Hepatocyte (in vitro differentiated cells): ENCODE measurements around the gene TBC1D8.

ENCODE experiments used
- EZH2 ChIP-seq: fragments of 200-600 bp; sonication (generic); IDR thresholded peaks from 2 replicates; pipeline ENCODE4 v1.6.1; 2016; ENCODE audit warnings: antibody characterized with exemption, mild to moderate bottlenecking, borderline replicate concordance
- EZH2phosphoT487 ChIP-seq: fragments of 200-600 bp; sonication (generic); IDR thresholded peaks from one replicate; pipeline ENCODE4 v1.6.1; 2018; ENCODE audit warnings: antibody characterized with exemption, mild to moderate bottlenecking, low read depth, moderate library complexity; ENCODE audit not compliant: unreplicated experiment, severe bottlenecking
- TF ChIP-seq, protein P1 (sequence below): fragments of 200-600 bp; sonication (generic); IDR thresholded peaks from 2 replicates; pipeline ENCODE4 v1.5.1; 2016; ENCODE audit warnings: antibody characterized with exemption, mild to moderate bottlenecking; ENCODE audit not compliant: poor library complexity

DNA sequence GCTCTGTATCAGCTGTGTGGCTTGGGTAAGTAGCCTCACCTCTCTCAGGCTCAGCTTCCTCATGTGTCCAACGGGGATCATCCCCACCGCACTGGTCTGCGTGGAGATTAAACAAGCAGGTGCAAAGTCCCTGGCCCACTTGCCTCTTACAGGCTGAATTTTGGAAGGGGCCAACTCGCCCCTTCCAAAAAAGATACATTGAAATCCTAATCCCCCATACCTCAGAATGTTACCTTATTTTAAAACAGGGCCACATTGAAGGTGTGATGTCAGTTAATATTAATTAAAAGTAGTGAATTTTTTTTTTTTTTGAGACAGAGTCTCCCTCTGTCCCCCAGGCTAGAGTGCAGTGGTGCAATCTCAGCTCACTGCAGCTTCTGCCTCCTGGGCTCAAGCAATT is 34.8 kb downstream of the TBC1D8 start:
- TF ChIP-seq, protein P1, sequence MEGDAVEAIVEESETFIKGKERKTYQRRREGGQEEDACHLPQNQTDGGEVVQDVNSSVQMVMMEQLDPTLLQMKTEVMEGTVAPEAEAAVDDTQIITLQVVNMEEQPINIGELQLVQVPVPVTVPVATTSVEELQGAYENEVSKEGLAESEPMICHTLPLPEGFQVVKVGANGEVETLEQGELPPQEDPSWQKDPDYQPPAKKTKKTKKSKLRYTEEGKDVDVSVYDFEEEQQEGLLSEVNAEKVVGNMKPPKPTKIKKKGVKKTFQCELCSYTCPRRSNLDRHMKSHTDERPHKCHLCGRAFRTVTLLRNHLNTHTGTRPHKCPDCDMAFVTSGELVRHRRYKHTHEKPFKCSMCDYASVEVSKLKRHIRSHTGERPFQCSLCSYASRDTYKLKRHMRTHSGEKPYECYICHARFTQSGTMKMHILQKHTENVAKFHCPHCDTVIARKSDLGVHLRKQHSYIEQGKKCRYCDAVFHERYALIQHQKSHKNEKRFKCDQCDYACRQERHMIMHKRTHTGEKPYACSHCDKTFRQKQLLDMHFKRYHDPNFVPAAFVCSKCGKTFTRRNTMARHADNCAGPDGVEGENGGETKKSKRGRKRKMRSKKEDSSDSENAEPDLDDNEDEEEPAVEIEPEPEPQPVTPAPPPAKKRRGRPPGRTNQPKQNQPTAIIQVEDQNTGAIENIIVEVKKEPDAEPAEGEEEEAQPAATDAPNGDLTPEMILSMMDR: no peak
- TF ChIP-seq EZH2 (no peak), EZH2phosphoT487 (no peak)
